GM12891 (cell line): Measurements from ENCODE around the gene ADAMTS19.

Source experiments
- POLR2A ChIP-seq: IDR thresholded peaks from 2 replicates; pipeline ENCODE4 v1.6.1; 2011; ENCODE audit warnings: low read depth, low read length, control low read depth
- POLR2AphosphoS5 ChIP-seq: IDR thresholded peaks from 2 replicates; pipeline ENCODE4 v1.6.1; 2011; ENCODE audit warnings: low read depth, low read length, control low read depth
- POU2F2 ChIP-seq: IDR thresholded peaks from 2 replicates; pipeline ENCODE4 v1.6.1; 2011; ENCODE audit warnings: low read depth, mild to moderate bottlenecking, control low read depth, low read length, moderate library complexity
- SPI1 ChIP-seq: IDR thresholded peaks from 2 replicates; pipeline ENCODE4 v1.6.1; 2011; ENCODE audit warnings: low read depth, low read length, control low read depth
- TAF1 ChIP-seq: IDR thresholded peaks from 2 replicates; pipeline ENCODE4 v1.6.1; 2011; ENCODE audit warnings: low read depth, low read length, control low read depth

DNA sequence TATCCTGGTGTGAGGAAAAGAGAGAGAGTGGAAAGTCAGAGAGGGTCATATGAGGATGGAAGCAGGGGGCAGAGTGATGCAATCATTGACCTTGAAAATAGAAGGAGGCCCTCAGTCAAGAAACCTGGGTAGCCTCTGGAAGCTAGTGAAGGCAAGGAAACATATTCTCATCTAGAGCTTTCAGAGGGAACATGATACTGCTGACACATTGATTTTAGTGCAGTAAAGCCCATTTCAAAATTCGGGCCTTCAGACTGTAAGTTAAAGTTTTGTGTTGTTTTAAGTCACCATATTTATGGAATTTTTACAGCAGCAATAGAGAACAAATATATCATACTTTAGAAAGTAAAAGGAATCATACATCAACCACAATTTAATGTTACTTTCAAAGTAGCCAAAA is 87.0 kb downstream of the ADAMTS19 start:
- TF ChIP-seq POLR2A (no peak), POLR2AphosphoS5 (no peak), TAF1 (no peak), POU2F2 (no peak), SPI1 (no peak)
